ENCODE results near the gene CPVL.

- TF ChIP-seq CTCF (IDR thresholded peaks at IDR 0.05), result no peak
- TF ChIP-seq POLR2A (IDR thresholded peaks at IDR 0.05), result no peak
- TF ChIP-seq EP300 (IDR thresholded peaks at IDR 0.05), result no peak
Measured at GRCh38 chr7:28955356-28955717, 191.0 kb downstream of the CPVL start.

Measured in tibial nerve (tissue), 4 donors.